AG10803 (cell line): Measurements from ENCODE around the gene PSMB3.

Experiments
- DNase-seq: peaks from one replicate; pipeline ENCODE4 v3.0.0; 2010; ENCODE audit warnings: low read depth
- H3K4me3 ChIP-seq: 2 replicates; pipeline ENCODE4 v1.5.1; 2011; ENCODE audit warnings: mild to moderate bottlenecking, low read length, control low read depth
- CTCF ChIP-seq: conservative IDR thresholded peaks from 2 replicates; pipeline ENCODE4 v1.5.1; 2011; ENCODE audit warnings: mild to moderate bottlenecking, low read length, control low read depth, inconsistent platforms

PSMB3 gene

GRCh38 chr17:38796451-38797157, 44.1 kb downstream of the PSMB3 start:
- no peak for DNase-seq
- H3K4me3 ChIP-seq, result no peak overlapping the region
- TF ChIP-seq CTCF, result no peak

GRCh38 chr17:38797158-38797490, 44.6 kb downstream of the PSMB3 start:
- no peak for TF ChIP-seq CTCF
- peak; percentile 33 for DNase-seq
- peak overlapping the region; percentile 93 for H3K4me3 ChIP-seq

DNA sequence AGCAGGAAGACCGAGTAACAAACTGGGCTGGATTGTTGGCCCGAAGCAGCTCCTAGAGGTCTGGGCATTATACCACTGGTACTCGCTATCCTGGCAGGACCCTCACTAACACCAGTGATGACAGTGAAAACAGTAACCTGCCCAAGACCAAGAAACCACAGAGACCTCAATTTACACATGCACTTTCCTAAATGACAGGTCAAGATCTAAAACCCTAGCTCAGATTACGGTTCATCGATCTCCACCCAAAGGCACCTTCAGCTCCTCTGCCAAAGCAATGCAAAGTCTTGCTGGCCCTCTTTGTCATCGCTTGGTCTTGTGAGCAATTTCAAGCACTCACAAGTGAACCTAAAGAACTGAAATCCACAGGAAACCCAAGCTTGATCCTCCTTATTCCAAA, 45.3 kb downstream of the PSMB3 start:
- no peak for TF ChIP-seq CTCF
- no peak for DNase-seq
- peak overlapping the region; percentile 93 for H3K4me3 ChIP-seq

DNA sequence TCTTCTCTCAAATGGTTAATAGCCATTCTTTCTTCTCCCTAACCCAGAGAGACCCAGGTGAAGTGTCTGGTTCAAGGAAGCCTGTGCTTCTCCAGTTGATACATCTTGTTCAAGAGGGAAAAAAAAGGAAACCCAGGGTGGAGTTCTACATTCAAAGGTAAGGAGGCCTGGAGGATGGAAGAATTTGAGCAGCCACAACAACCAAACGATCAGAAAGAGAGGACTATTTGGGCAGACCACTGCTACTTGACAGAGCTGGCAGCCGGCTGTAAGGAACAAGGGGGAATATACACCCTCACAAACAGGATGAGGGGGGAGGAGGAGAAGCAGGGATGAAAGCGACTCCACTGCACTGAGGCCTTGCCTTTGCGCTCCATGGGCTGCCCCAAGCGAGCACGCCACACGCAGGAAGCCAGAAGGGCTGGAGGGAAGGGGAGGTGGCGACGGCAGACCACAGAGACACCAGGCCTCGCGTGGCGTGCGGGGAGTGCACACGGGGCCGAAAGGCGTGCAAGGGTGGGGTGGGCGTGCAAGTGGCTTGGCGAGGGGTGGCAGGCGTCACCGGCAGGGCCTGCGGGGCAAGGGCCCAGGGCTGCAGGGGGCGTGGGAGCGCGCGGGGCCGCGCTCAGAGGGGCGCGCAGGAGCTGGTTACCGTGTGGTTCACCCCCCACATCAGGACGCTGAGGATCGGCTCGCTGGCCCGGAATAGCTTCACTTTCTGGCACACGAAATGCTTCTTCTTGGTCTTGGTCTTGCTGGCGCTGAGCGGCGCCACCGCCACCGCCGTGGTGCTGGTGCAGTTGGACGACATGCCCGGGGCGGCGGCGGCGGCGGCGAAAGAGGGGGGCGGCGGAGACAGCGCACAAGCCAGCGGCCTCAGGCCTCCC, 46.3 kb downstream of the PSMB3 start:
- peak overlapping the region; percentile 93 for H3K4me3 ChIP-seq
- DNase-seq, result peak; percentile 50
- TF ChIP-seq CTCF, result no peak; the same call in 1 of the 2 replicates

GRCh38 chr17:38799501-38800236, 47.1 kb downstream of the PSMB3 start, which contains the start of gene PIP4K2B:
Gene PIP4K2B, minus strand, starts transcription at chr17:38799556. Its CDS starts 132 bp downstream, at chr17:38799424.
- DNase-seq, result peak; percentile 99
- peak within 1 kb of the TSS; percentile 93 for H3K4me3 ChIP-seq
- no peak for TF ChIP-seq CTCF

GRCh38 chr17:38800237-38800760, 47.8 kb downstream of the PSMB3 start:
- DNase-seq, result no peak
- no peak for TF ChIP-seq CTCF
- H3K4me3 ChIP-seq, result peak overlapping the region; percentile 93
